IMR-90 (cell line): ENCODE results near the gene RAB11FIP4. TPM values are rescaled to one million over a fixed set of nuclear protein-coding genes. Genes with fewer than 3 reads are reported as not detected.
A peak's percentile ranks its signal among the peaks of the same experiment; 100 is the strongest.

Experiments
- ATAC-seq: fragments of 200-7000 bp; cut with Tn5 transposase; 2 replicates; pipeline ENCODE4 v1.9.1; 2020; ENCODE audit warnings: low read depth, mild to moderate bottlenecking, moderate library complexity
- BruUV-seq: library from RNA; stranded (reverse); fragments of 400-500 nt; replicated peaks from 2 replicates; lab custom pipeline; 2021; lab: Mats Ljungman, UMichigan
- CTCF ChIA-PET: fragments of 300-600 bp; formaldehyde crosslinking; extraction: SDS; loops from one replicate; lab custom pipeline; 2021; ENCODE audit warnings: antibody characterized with exemption; lab: Yijun Ruan, JAX
- POLR2A ChIA-PET: fragments of 300-600 bp; sonication (Branson Sonifier 250); formaldehyde crosslinking; loops from one replicate; lab custom pipeline; 2022; ENCODE audit warnings: antibody characterized with exemption; ENCODE audit not compliant: unreplicated experiment; lab: Charles Lee
- DNase-seq: peaks from one replicate; pipeline ENCODE4 v3.0.0; 2013
- H2AFZ ChIP-seq: replicated peaks from 2 replicates; pipeline ENCODE3; 2013; ENCODE audit warnings: low read length, mild to moderate bottlenecking; ENCODE audit not compliant: poor library complexity
- H2AK5ac ChIP-seq: 2 replicates; pipeline ENCODE4 v1.6.1; 2013; ENCODE audit warnings: low read depth, low read length, inconsistent platforms
- H2AK9ac ChIP-seq: replicated peaks from 2 replicates; pipeline ENCODE3; 2013; ENCODE audit warnings: mild to moderate bottlenecking, low read depth, low read length, moderate library complexity; ENCODE audit not compliant: poor library complexity
- H2BK120ac ChIP-seq: 2 replicates; pipeline ENCODE4 v1.6.1; 2013; ENCODE audit warnings: low read depth, low read length, inconsistent platforms
- H2BK15ac ChIP-seq: 3 replicates; pipeline ENCODE4 v1.6.1; 2013; ENCODE audit warnings: low read depth, low read length, inconsistent platforms
- H2BK20ac ChIP-seq: 2 replicates; pipeline ENCODE4 v1.6.1; 2013; ENCODE audit warnings: low read depth, mild to moderate bottlenecking, inconsistent platforms, low read length, moderate library complexity
- H2BK5ac ChIP-seq: 2 replicates; pipeline ENCODE4 v1.6.1; 2013; ENCODE audit warnings: mild to moderate bottlenecking, low read depth, low read length, inconsistent platforms; ENCODE audit not compliant: poor library complexity, severe bottlenecking
- H3K14ac ChIP-seq: replicated peaks from 2 replicates; pipeline ENCODE4 v1.6.1; 2013; ENCODE audit warnings: low read depth, low read length, inconsistent platforms
- H3K18ac ChIP-seq: 2 replicates; pipeline ENCODE4 v1.6.1; 2013; ENCODE audit warnings: low read depth, low read length, control low read depth
- H3K23ac ChIP-seq: 2 replicates; pipeline ENCODE4 v1.6.1; 2013; ENCODE audit warnings: low read depth, low read length, inconsistent platforms
- H3K27ac ChIP-seq: 2 replicates; pipeline ENCODE4 v1.5.1; 2013; ENCODE audit warnings: mild to moderate bottlenecking, control low read depth, low read length; ENCODE audit not compliant: insufficient read depth
- H3K27me3 ChIP-seq: 2 replicates; pipeline ENCODE4 v1.6.1; 2013; ENCODE audit warnings: low read length; ENCODE audit not compliant: control insufficient read depth, insufficient read depth
- H3K36me3 ChIP-seq: 2 replicates; pipeline ENCODE4 v1.6.1; 2013; ENCODE audit warnings: low read length, mixed read lengths; ENCODE audit not compliant: control insufficient read depth, insufficient read depth
- H3K4ac ChIP-seq: 2 replicates; pipeline ENCODE4 v1.6.1; 2013; ENCODE audit warnings: low read depth, low read length, inconsistent platforms
- H3K4me1 ChIP-seq: 2 replicates; pipeline ENCODE4 v1.6.1; 2013; ENCODE audit warnings: low read length, mixed read lengths; ENCODE audit not compliant: control insufficient read depth, insufficient read depth
- H3K4me2 ChIP-seq: 2 replicates; pipeline ENCODE4 v1.6.1; 2013; ENCODE audit warnings: low read depth, mild to moderate bottlenecking, control low read depth, low read length, moderate library complexity
- H3K4me3 ChIP-seq: 2 replicates; pipeline ENCODE4 v1.5.1; 2013; ENCODE audit warnings: low read depth, mild to moderate bottlenecking, control low read depth, low read length, moderate library complexity; ENCODE audit not compliant: insufficient read depth
- H3K56ac ChIP-seq: 2 replicates; pipeline ENCODE4 v1.6.1; 2013; ENCODE audit warnings: low read length, inconsistent platforms; ENCODE audit not compliant: insufficient read depth; ENCODE audit errors: extremely low read depth
- H3K79me1 ChIP-seq, 2 experiments: 2 replicates each; pipeline ENCODE4 v1.6.1; 2013; ENCODE audit warnings: low read length in 2 of 2, inconsistent platforms in 1 of 2, low read depth in 1 of 2
- H3K9ac ChIP-seq: 2 replicates; pipeline ENCODE4 v1.6.1; 2013; ENCODE audit warnings: low read depth, low read length, control low read depth
- H3K9me1 ChIP-seq: 2 replicates; pipeline ENCODE4 v1.6.1; 2013; ENCODE audit warnings: low read length, inconsistent platforms; ENCODE audit not compliant: insufficient read depth
- H3K9me3 ChIP-seq: 2 replicates; pipeline ENCODE4 v1.6.1; 2013; ENCODE audit warnings: low read length; ENCODE audit not compliant: control insufficient read depth, insufficient read depth
- H4K20me1 ChIP-seq: 2 replicates; pipeline ENCODE4 v1.6.1; 2013; ENCODE audit warnings: low read length, inconsistent platforms; ENCODE audit not compliant: insufficient read depth
- H4K5ac ChIP-seq: 2 replicates; pipeline ENCODE4 v1.6.1; 2013; ENCODE audit warnings: mild to moderate bottlenecking, low read depth, low read length, control low read depth
- H4K8ac ChIP-seq, 2 experiments: 2 replicates each; pipeline ENCODE4 v1.6.1; 2013; ENCODE audit warnings: low read depth in 2 of 2, low read length in 2 of 2, control low read depth in 1 of 2, inconsistent platforms in 1 of 2
- H4K91ac ChIP-seq: 2 replicates; pipeline ENCODE4 v1.6.1; 2013; ENCODE audit warnings: low read depth, low read length, inconsistent platforms; ENCODE audit not compliant: insufficient read depth
- BHLHE40 ChIP-seq: fragments of 150-350 bp; IDR thresholded peaks from 2 replicates; pipeline ENCODE4 v1.6.1; 2016; ENCODE audit warnings: mild to moderate bottlenecking, low read depth, low read length
- CEBPB ChIP-seq: IDR thresholded peaks from 2 replicates; pipeline ENCODE4 v1.6.1; 2012; ENCODE audit warnings: low read depth, low read length, improper control_type of control experiment
- CHD1 ChIP-seq: IDR thresholded peaks from 2 replicates; pipeline ENCODE4 v1.6.1; 2012; ENCODE audit warnings: low read depth, low read length, improper control_type of control experiment
- CTCF ChIP-seq: conservative IDR thresholded peaks from 2 replicates; pipeline ENCODE4 v1.5.1; 2012; ENCODE audit warnings: mild to moderate bottlenecking, low read depth, low read length, improper control_type of control experiment
- FOS ChIP-seq: fragments of 150-350 bp; IDR thresholded peaks from 2 replicates; pipeline ENCODE4 v1.6.1; 2016; ENCODE audit warnings: low read depth, low read length
- NFE2L2 ChIP-seq: fragments of 150-350 bp; IDR thresholded peaks from 2 replicates; pipeline ENCODE4 v1.6.1; 2016; ENCODE audit warnings: low read depth, mild to moderate bottlenecking, low read length
- POLR2A ChIP-seq: IDR thresholded peaks from 2 replicates; pipeline ENCODE4 v1.6.1; 2012; ENCODE audit warnings: mild to moderate bottlenecking, low read depth, low read length
- RAD21 ChIP-seq: IDR thresholded peaks from 2 replicates; pipeline ENCODE4 v1.6.1; 2012; ENCODE audit warnings: low read length, improper control_type of control experiment
- RCOR1 ChIP-seq: IDR thresholded peaks from 2 replicates; pipeline ENCODE4 v1.6.1; 2012; ENCODE audit warnings: mild to moderate bottlenecking, low read length, improper control_type of control experiment; ENCODE audit not compliant: insufficient replicate concordance
- RFX5 ChIP-seq: IDR thresholded peaks from 2 replicates; pipeline ENCODE4 v1.8.0; 2012; ENCODE audit warnings: low read depth, mild to moderate bottlenecking, low read length, moderate library complexity
- SMC3 ChIP-seq: fragments of 150-350 bp; IDR thresholded peaks from 2 replicates; pipeline ENCODE4 v1.6.1; 2016; ENCODE audit warnings: low read depth, mild to moderate bottlenecking, antibody characterized with exemption, low read length, moderate library complexity
- WGBS, 2 experiments: methylation state at CpG; one replicate each; pipeline versions ENCODE4 v1.1.5 to v1.1.7; 2013; ENCODE audit warnings: missing lambda C conversion rate in 2 of 2; ENCODE audit not compliant: insufficient read length in 1 of 2; ENCODE audit errors: extremely low coverage in 2 of 2; 5-methylcytosine and 5-hydroxymethylcytosine counted together
- dilution Hi-C: fragments of 300-500 bp; cut with HindIII; formaldehyde crosslinking; loops from one replicate; pipeline ENCODE4 v1.14.3; 2018; ENCODE audit warnings: low sequenced_read_pairs; ENCODE audit not compliant: unreplicated experiment
- in situ Hi-C: fragments of 300-500 bp; cut with MboI; formaldehyde crosslinking; loops from 3 replicates; pipeline ENCODE4 v1.14.3; 2019; ENCODE audit warnings: low sequenced_read_pairs, inconsistent platforms, mixed read lengths
- intact Hi-C: fragments of 100-400 bp; cut with micrococcal nuclease; formaldehyde crosslinking; loops from 2 replicates; pipeline ENCODE4 v1.10.0; 2022
- polyA plus RNA-seq, 3 experiments: library from polyadenylated mRNA; depleted of rRNA; stranded (reverse); fragments of >200 nt; gene quantifications; 2 replicates each; pipeline ENCODE4 v1.2.3, GENCODE V29; 2012; ENCODE audit warnings: low replicate concordance in 1 of 3
- total RNA-seq: library from RNA; depleted of rRNA; stranded (reverse); fragments of >200 nt; gene quantifications from 2 replicates; pipeline ENCODE4 v1.2.3, GENCODE V29; 2012
- TF ChIP-seq, protein P1 (sequence below): fragments of 150-350 bp; IDR thresholded peaks from 2 replicates; pipeline ENCODE4 v1.6.1; 2017; ENCODE audit warnings: mild to moderate bottlenecking, antibody characterized with exemption, low read length, low read depth

The RAB11FIP4 gene
- total and polyA plus RNA-seq, 2 of the 4 experiments (the other 2 are of a cell fraction), result 0.68 to 1.1 TPM

GRCh38 chr17:31549121-31549524, 157.6 kb downstream of the RAB11FIP4 start:
- peak overlapping the region; percentile 47; the same call in 1 of the 3 replicates for H2BK15ac ChIP-seq
- peak overlapping the region; percentile 99 for H4K5ac ChIP-seq
- intact Hi-C loops (no loop called here), in situ Hi-C loops (no loop called here), dilution Hi-C loops (no loop called here)
- H3K4me2 ChIP-seq, result peak overlapping the region; percentile 94
- no peaks in the 10 kb centered on the region for H3K9me3 ChIP-seq
- H4K8ac ChIP-seq, result peak overlapping the region; percentile 87 to 96
- peak overlapping the region; percentile 90 for H2AK5ac ChIP-seq
- WGBS, 2 experiments, result 0% methylated on average over 13 of the region's 18 CpGs; no CpG with 5 or more reads in 1 of the 2 experiments
- peak overlapping the region; percentile 77 for H3K23ac ChIP-seq
- peak overlapping the region; percentile 84 for H3K27ac ChIP-seq
- H4K91ac ChIP-seq, result peak overlapping the region; percentile 76
- no peak for DNase-seq
- ChIA-PET POLR2A (interaction anchor here (0.7 kb wide), 1 partner anchor 15 kb away, joined by 10 read pairs; no protein-coding TSS in a partner anchor), CTCF (no interaction called here)
- H3K4me1 ChIP-seq, result no peaks in the 10 kb centered on the region; the same call in 1 of the 2 replicates
- peak overlapping the region; percentile 96 for H3K18ac ChIP-seq
- H2AFZ ChIP-seq, result peak overlapping the region; percentile 93
- peaks cover 0 to 8% of the 10 kb centered on the region in 2 experiments; a peak in 2 of 4 replicates for H3K79me1 ChIP-seq
- peak overlapping the region; percentile 74 for H3K4me3 ChIP-seq
- peak overlapping the region; percentile 63; the same call in 1 of the 2 replicates for H3K56ac ChIP-seq
- peak overlapping the region; percentile 98 for H3K14ac ChIP-seq
- no TSS peak for BruUV-seq
- H2BK120ac ChIP-seq, result peak overlapping the region; percentile 36
- no peaks in the 10 kb centered on the region for H3K9me1 ChIP-seq
- peak overlapping the region; percentile 81 for H2BK5ac ChIP-seq
- H3K36me3 ChIP-seq, result no peaks in the 10 kb centered on the region
- no peak for TF ChIP-seq FOS
- TF ChIP-seq CTCF, result no peak
- TF ChIP-seq, protein P1, sequence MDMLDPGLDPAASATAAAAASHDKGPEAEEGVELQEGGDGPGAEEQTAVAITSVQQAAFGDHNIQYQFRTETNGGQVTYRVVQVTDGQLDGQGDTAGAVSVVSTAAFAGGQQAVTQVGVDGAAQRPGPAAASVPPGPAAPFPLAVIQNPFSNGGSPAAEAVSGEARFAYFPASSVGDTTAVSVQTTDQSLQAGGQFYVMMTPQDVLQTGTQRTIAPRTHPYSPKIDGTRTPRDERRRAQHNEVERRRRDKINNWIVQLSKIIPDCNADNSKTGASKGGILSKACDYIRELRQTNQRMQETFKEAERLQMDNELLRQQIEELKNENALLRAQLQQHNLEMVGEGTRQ, result no peak
- no peak for TF ChIP-seq RCOR1
- TF ChIP-seq CHD1, result no peak
- no peak for TF ChIP-seq RAD21
- TF ChIP-seq SMC3, result no peak
- no peak for TF ChIP-seq RFX5
- no peak for TF ChIP-seq CEBPB
- no peak for TF ChIP-seq BHLHE40
- TF ChIP-seq POLR2A, result no peak
- TF ChIP-seq NFE2L2, result no peak
- H2AK9ac ChIP-seq, result peak overlapping the region; percentile 13
- H3K4ac ChIP-seq, result peak overlapping the region; percentile 91
- H4K20me1 ChIP-seq, result no peaks in the 10 kb centered on the region
- ATAC-seq, result peak; percentile 4
- peak overlapping the region; percentile 95 for H3K9ac ChIP-seq
- H3K27me3 ChIP-seq, result no peaks in the 10 kb centered on the region; the same call in 1 of the 2 replicates
- peak overlapping the region; percentile 38; the same call in 1 of the 2 replicates for H2BK20ac ChIP-seq
